ENCODE results near the gene NBEA. TPM values are rescaled to one million over a fixed set of nuclear protein-coding genes. Genes with fewer than 3 reads are reported as not detected.
A peak's percentile ranks its signal among the peaks of the same experiment; 100 is the strongest.
"Not testable (repeated sequence)": the region's sequence is repeated elsewhere in the genome, so short reads cannot be mapped to it uniquely, and the experiment has no call there.

Gene NBEA, protein sequence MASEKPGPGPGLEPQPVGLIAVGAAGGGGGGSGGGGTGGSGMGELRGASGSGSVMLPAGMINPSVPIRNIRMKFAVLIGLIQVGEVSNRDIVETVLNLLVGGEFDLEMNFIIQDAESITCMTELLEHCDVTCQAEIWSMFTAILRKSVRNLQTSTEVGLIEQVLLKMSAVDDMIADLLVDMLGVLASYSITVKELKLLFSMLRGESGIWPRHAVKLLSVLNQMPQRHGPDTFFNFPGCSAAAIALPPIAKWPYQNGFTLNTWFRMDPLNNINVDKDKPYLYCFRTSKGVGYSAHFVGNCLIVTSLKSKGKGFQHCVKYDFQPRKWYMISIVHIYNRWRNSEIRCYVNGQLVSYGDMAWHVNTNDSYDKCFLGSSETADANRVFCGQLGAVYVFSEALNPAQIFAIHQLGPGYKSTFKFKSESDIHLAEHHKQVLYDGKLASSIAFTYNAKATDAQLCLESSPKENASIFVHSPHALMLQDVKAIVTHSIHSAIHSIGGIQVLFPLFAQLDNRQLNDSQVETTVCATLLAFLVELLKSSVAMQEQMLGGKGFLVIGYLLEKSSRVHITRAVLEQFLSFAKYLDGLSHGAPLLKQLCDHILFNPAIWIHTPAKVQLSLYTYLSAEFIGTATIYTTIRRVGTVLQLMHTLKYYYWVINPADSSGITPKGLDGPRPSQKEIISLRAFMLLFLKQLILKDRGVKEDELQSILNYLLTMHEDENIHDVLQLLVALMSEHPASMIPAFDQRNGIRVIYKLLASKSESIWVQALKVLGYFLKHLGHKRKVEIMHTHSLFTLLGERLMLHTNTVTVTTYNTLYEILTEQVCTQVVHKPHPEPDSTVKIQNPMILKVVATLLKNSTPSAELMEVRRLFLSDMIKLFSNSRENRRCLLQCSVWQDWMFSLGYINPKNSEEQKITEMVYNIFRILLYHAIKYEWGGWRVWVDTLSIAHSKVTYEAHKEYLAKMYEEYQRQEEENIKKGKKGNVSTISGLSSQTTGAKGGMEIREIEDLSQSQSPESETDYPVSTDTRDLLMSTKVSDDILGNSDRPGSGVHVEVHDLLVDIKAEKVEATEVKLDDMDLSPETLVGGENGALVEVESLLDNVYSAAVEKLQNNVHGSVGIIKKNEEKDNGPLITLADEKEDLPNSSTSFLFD (N-terminal part only)
- under 1 TPM; 0.34 to 0.57 TPM for total RNA-seq

DNA sequence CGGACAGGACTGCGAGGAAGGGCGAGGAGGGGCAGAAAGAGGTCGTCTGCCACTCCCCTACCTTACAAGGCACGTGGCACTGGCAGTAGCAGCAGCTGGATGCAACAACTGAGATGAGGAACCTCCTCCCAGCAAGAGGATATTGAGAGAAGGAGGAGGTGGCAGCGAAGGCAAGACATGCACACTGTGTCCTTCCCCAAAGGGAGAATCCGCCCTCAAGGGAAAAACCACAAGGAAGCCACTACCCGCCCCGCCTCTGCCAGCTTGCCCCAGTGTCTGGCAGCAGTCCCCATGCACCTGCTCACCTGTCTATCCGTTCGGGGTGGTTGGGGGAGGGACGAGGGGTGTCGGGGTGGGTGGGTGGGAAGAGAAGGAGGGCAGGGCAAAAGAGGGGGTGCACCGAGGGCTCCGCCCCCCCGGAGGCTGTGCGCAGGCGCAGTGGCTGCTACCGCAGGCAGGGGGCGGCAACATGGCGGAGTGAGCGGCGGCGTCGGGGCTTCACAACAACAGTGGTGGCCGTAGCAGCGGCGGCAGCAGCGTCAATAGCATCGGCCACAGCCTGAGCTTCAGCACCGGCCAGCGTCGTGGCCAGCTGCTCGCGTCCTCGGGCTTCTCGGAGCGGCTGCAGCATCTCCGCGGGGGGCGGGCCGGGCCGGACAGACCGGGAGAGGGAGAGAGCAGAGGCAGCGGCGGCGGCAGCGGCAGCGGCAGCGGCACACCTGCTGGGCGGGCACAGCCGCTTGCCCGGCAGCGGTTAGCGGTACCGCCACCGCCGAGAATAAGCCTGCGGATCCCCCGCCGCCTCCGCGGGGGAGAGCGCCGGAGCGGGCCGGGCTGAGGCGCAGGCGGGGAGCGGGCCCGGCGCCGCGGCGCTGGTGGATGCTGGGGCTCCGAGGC lies at the start of gene NBEA:
Gene NBEA (plus strand): TSS at position 436 of the 897 bp plus-strand sequence. CDS start 551 bp downstream, outside the sequence.
- ChIA-PET POLR2A (no interaction called here), CTCF (interaction anchor here (0.7 kb wide), 1 partner anchor 118 kb away, joined by 3 read pairs; no protein-coding TSS in a partner anchor)
- peaks cover 39% of the 10 kb centered on the region for H3K27me3 Mint-ChIP-seq (ENCODE audit: low read depth)
- DNase-seq: peak; percentile 75
- H3K27ac Mint-ChIP-seq: no peak within 1 kb of the TSS
- peak within 1 kb of the TSS; percentile 86 for H3K4me3 Mint-ChIP-seq
- no peaks in the 10 kb centered on the region for H3K36me3 Mint-ChIP-seq (ENCODE audit: low read depth)
- peak; percentile 75 for ATAC-seq
- H3K9me3 Mint-ChIP-seq (ENCODE audit: insufficient read depth): no peaks in the 10 kb centered on the region
- peaks cover 19% of the 10 kb centered on the region for H3K4me1 Mint-ChIP-seq (ENCODE audit: low read depth)

DNA sequence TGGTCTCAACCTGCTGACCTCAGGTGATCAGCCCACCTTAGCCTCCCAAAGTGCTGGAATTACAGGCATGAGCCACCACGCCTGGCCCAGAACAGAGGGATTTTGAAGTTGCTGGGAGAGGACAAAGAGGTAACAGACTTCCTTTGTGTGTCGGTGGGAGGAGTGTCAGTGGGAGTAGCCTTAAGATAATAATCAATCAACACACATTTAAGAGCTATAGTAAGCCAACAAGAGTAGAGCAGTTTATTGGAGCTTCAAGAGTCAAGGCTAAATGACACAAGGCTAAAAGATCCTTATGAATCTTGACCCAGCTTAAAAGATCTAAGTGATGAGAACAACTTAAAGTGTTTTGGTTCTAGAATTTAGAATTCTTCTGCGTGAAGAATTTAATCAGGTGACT lies 47.3 kb upstream of the NBEA start:
- Mint-ChIP-seq H3K27ac (no peak overlapping the region), H3K9me3 (ENCODE audit: insufficient read depth) (no peaks in the 10 kb centered on the region), H3K27me3 (ENCODE audit: low read depth) (no peaks in the 10 kb centered on the region), H3K4me1 (ENCODE audit: low read depth) (no peaks in the 10 kb centered on the region), H3K36me3 (ENCODE audit: low read depth) (no peaks in the 10 kb centered on the region), H3K4me3 (no peak overlapping the region)
- ChIA-PET CTCF (no interaction called here), POLR2A (no interaction called here)
- no peak for ATAC-seq
- DNase-seq: no peak

- no peak overlapping the region for H3K4me3 Mint-ChIP-seq
- no peaks in the 10 kb centered on the region for H3K4me1 Mint-ChIP-seq (ENCODE audit: low read depth)
- H3K9me3 Mint-ChIP-seq (ENCODE audit: insufficient read depth): no peaks in the 10 kb centered on the region
- ChIA-PET CTCF (no interaction called here), POLR2A (no interaction called here)
- no peaks in the 10 kb centered on the region for H3K27me3 Mint-ChIP-seq (ENCODE audit: low read depth)
- no peaks in the 10 kb centered on the region for H3K36me3 Mint-ChIP-seq (ENCODE audit: low read depth)
- no peak for DNase-seq
- ATAC-seq: no peak
- H3K27ac Mint-ChIP-seq: no peak overlapping the region
Observed at GRCh38 chr13:34897220-34897619, 44.9 kb upstream of the NBEA start.

GRCh38 chr13:34899888-34900287 lies 42.2 kb upstream of the NBEA start:
- ATAC-seq (no peak), DNase-seq (no peak)
- Mint-ChIP-seq H3K4me1 (ENCODE audit: low read depth) (no peaks in the 10 kb centered on the region), H3K27me3 (ENCODE audit: low read depth) (no peaks in the 10 kb centered on the region), H3K27ac (no peak overlapping the region), H3K36me3 (ENCODE audit: low read depth) (no peaks in the 10 kb centered on the region), H3K9me3 (ENCODE audit: insufficient read depth) (no peaks in the 10 kb centered on the region), H3K4me3 (no peak overlapping the region)
- CTCF ChIA-PET: no interaction called here
- POLR2A ChIA-PET: no interaction called here

DNA sequence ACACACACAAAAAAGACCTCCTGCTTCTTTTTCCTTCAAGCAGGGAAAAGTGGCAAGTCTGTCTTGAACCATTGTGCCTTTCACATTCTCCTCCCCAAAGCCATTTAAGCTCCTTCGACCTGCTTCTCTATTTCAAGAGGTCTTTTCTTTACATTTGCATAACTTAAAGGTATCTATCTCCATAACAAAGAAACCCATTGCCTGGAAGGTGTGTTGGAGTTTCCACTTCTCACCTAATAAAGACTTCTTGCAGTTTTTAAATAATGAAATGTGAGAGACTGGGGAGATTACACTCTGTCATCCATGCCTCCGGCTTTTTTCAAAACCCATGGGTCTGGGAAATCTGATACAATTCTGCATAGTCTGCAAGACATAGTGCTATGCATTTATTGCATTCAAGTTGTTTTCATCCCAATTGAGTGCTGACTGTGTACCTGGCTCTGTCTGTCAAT lies 41.8 kb upstream of the NBEA start:
- no peak for DNase-seq
- Mint-ChIP-seq H3K27me3 (ENCODE audit: low read depth) (no peaks in the 10 kb centered on the region), H3K27ac (no peak overlapping the region), H3K4me3 (no peak overlapping the region), H3K4me1 (ENCODE audit: low read depth) (no peaks in the 10 kb centered on the region), H3K9me3 (ENCODE audit: insufficient read depth) (no peaks in the 10 kb centered on the region), H3K36me3 (ENCODE audit: low read depth) (no peaks in the 10 kb centered on the region)
- ChIA-PET POLR2A (interaction anchor here (0.6 kb wide), 1 partner anchor 1277 kb away, joined by 3 read pairs; no protein-coding TSS in a partner anchor), CTCF (no interaction called here)
- no peak for ATAC-seq

GRCh38 chr13:34901572-34901971 lies 40.5 kb upstream of the NBEA start:
- no peak for DNase-seq
- Mint-ChIP-seq H3K27ac (no peak overlapping the region), H3K36me3 (ENCODE audit: low read depth) (no peaks in the 10 kb centered on the region), H3K4me1 (ENCODE audit: low read depth) (no peaks in the 10 kb centered on the region), H3K9me3 (ENCODE audit: insufficient read depth) (no peaks in the 10 kb centered on the region), H3K27me3 (ENCODE audit: low read depth) (no peaks in the 10 kb centered on the region), H3K4me3 (no peak overlapping the region)
- POLR2A ChIA-PET: no interaction called here
- no peak for ATAC-seq
- CTCF ChIA-PET: no interaction called here

DNA sequence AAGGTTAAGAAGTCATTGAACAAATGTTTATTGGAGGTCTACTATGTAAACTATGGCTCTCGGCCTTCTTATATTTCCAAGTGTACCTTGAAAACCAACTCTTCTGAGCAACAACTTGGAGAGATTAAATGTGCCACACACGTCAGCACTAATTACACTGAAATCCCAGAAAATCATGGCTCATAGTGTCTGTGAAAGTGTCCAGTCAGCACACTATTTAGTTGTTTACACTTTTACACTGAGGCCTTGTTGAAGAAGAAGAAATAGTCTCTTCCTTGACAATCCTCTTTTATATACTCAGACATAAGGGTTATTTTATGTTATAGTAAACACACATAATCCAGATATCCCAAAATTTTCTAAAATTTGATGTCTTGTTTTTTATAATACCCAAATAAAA lies 30.9 kb upstream of the NBEA start:
- ATAC-seq (no peak), DNase-seq (no peak)
- CTCF ChIA-PET: no interaction called here
- Mint-ChIP-seq H3K27me3 (ENCODE audit: low read depth) (no peaks in the 10 kb centered on the region), H3K27ac (no peak overlapping the region), H3K4me1 (ENCODE audit: low read depth) (no peaks in the 10 kb centered on the region), H3K36me3 (ENCODE audit: low read depth) (no peaks in the 10 kb centered on the region), H3K9me3 (ENCODE audit: insufficient read depth) (no peaks in the 10 kb centered on the region), H3K4me3 (no peak overlapping the region)
- POLR2A ChIA-PET: no interaction called here

- ATAC-seq (no peak), DNase-seq (no peak)
- CTCF ChIA-PET: no interaction called here
- H3K4me1 Mint-ChIP-seq (ENCODE audit: low read depth): no peaks in the 10 kb centered on the region
- no peak overlapping the region for H3K27ac Mint-ChIP-seq
- no peaks in the 10 kb centered on the region for H3K36me3 Mint-ChIP-seq (ENCODE audit: low read depth)
- no peak overlapping the region for H3K4me3 Mint-ChIP-seq
- no peaks in the 10 kb centered on the region for H3K27me3 Mint-ChIP-seq (ENCODE audit: low read depth)
- no peaks in the 10 kb centered on the region for H3K9me3 Mint-ChIP-seq (ENCODE audit: insufficient read depth)
- POLR2A ChIA-PET: no interaction called here
Observed at GRCh38 chr13:34913040-34913439, 29.0 kb upstream of the NBEA start.

DNA sequence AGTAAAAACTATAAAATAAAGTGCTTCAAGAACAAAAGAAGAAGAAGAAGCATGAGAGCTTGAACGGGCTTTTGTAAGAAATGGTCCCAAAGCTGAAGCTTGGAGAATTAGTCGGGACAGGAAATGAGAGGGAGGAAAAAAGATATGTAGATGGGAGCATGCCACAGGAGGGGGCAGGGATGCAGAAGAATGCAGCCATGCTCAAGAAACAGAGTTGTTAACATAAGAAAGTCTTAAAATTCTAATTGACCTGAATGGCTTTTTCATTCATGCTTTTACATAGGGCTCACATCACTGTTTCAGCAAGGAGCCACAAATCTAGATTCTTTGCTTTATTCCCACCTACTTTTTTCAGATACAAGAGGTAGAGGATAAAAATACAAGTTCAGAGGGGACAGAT lies 27.7 kb upstream of the NBEA start:
- Mint-ChIP-seq H3K27me3 (ENCODE audit: low read depth) (no peaks in the 10 kb centered on the region), H3K4me3 (no peak overlapping the region), H3K36me3 (ENCODE audit: low read depth) (no peaks in the 10 kb centered on the region), H3K4me1 (ENCODE audit: low read depth) (no peaks in the 10 kb centered on the region), H3K27ac (no peak overlapping the region), H3K9me3 (ENCODE audit: insufficient read depth) (no peaks in the 10 kb centered on the region)
- DNase-seq (no peak), ATAC-seq (no peak)
- CTCF ChIA-PET: no interaction called here
- POLR2A ChIA-PET: no interaction called here

DNA sequence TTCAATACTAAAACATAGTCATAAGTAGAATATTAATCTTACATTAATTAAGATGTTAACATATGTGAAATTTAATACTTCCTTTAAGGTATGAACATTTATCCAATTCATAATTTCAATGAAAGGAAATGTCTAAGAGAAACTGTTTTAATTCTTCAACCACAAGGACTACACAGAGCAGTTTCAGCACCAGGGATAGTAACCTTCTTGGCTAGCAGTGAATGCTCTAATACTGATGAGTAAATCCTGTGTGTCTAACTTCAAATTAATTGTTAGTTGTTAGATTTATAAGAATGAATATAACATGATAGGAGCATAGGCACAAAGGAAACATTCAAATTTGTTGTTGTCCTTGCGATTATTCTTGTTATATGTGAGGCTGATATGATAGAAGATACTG lies 15.6 kb upstream of the NBEA start:
- ATAC-seq (no peak), DNase-seq (no peak)
- Mint-ChIP-seq H3K27me3 (ENCODE audit: low read depth) (peaks cover 3% of the 10 kb centered on the region), H3K4me3 (no peak overlapping the region), H3K36me3 (ENCODE audit: low read depth) (no peaks in the 10 kb centered on the region), H3K27ac (no peak overlapping the region), H3K4me1 (ENCODE audit: low read depth) (no peaks in the 10 kb centered on the region), H3K9me3 (ENCODE audit: insufficient read depth) (no peaks in the 10 kb centered on the region)
- ChIA-PET POLR2A (no interaction called here), CTCF (no interaction called here)

- H3K4me1 Mint-ChIP-seq (ENCODE audit: low read depth); H3K36me3 Mint-ChIP-seq (ENCODE audit: low read depth); H3K27ac Mint-ChIP-seq; H3K4me3 Mint-ChIP-seq; ATAC-seq; POLR2A ChIA-PET; H3K27me3 Mint-ChIP-seq (ENCODE audit: low read depth); DNase-seq; CTCF ChIA-PET; H3K9me3 Mint-ChIP-seq (ENCODE audit: insufficient read depth): not testable (repeated sequence)
Observed at GRCh38 chr13:34928676-34929075, 13.4 kb upstream of the NBEA start.
